GM21737 (cell line): ENCODE measurements around the gene AOAH.
"Not testable (repeated sequence)": the region's sequence is repeated elsewhere in the genome, so short reads cannot be mapped to it uniquely, and the experiment has no call there.

Source experiments
- ATAC-seq: cut with Tn5 transposase; IDR thresholded peaks from one replicate; pipeline ENCODE4 v1.9.1; 2021; ENCODE audit warnings: mild to moderate bottlenecking, moderate library complexity; ENCODE audit not compliant: unreplicated experiment

AOAH gene

DNA sequence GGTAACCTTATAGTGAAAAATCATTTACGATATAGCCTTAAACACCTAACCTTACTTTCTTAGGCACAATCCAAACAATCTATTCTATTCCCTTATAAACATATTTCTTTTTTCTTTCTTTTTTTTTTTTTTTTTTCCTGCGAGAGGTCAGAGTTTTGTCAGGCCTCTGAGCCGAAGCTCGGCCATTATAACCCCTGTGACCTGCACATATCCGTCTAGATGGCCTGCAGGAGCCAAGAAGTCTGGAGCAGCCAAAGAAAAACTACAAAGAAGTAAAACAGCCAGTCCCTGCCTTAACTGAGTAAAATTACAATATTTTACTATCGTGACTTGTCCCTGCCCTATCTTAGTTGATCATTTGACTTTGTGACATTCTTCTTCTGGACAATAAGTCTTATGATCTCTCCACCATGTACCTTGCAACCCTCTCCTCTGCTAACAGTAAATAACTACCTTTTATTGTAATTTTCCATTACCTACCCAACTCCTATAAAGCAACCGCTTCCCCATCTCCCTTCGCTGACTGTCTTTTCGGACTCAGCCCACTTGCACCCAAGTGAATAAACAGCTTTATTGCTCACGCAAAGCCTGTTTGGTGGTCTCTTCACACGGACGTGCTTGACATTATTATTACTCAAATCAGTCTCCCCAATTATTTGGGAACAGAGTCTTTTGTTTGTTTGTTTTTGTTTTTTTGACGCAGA is 64.5 kb downstream of the AOAH start:
- ATAC-seq, result no peak

DNA sequence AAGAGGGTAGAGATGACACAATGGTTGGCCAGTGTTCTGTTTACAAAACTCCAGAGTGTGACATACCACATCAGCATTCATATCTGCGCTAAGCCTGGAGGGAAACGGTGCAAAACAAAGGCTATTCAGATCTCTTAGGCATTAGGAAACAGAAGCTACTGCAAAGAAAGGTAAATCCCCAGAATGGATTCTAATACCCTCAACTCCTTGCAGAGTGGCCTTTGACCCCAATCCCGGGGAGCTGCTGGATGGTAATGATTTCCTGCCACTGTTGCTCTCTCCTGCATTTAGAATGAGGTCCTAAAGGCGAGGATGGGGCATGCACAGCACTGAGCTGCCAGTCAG is 65.2 kb downstream of the AOAH start:
- ATAC-seq, result no peak

DNA sequence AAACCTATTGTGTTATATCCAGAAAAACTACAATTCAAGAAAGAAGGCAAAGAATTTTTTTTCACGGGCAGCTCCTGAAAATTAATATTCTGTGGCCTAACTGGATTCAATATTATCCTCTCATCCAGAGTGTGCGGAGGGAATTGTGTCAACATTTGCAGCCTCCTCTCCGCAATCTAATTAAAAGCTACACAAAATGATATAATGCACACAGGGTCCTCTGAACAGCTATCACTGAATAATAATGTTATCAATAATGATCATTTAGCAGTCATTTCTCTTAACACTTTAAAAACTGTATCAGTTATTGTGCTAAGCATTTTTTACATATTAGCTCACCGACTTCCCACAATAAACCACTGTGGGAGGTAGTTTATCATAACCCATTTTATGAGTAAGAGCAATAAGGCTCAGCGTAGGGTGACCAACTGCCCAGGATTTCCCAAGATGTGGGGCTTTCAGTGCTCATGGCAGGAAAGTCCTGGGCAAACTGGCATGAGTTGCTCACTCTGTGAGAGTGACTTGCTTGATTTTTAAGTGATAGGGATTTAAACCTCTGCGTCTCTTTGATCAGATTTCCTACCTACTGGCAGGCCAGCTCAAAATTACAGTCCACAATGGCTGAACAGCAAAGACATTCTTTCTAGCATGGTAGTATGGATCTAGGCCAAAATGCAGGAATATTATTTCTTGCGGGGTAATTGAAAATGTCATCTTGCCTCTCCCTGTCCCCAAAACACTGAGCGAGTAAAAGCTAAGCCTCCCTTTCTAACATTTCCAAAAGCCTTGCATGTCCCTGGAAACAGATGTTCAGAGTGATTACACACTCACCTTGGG is 65.7 kb downstream of the AOAH start:
- ATAC-seq, result no peak

DNA sequence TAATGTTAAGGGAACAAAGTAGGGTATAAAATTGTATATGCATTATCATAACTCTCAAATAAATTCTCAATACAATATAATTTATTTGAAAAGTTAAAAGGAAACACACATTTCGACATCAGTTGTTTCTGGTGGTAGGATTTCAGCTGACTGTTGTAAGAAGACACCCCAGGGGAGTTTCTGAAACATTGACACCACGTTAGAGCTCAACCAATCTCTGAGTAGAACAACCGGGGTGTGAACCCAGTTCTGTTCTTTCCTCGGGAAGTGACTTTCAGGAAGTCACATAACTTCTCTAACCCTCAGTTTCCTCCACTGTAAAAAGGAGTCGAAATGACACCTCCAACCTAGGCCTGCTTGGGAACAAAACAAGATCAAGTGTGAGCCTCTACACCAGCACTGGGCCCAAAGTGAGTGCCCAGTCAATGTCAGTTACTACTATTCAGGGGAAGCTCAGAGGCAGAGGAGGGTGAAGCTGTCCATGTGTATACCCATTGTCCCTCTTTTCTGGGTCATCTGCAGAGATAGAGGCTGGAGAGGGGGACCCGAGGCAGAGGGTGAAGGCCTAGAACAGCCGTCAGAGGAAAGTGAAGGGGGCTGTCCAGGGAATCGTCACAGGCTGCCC is 67.1 kb downstream of the AOAH start:
- no peak for ATAC-seq

DNA sequence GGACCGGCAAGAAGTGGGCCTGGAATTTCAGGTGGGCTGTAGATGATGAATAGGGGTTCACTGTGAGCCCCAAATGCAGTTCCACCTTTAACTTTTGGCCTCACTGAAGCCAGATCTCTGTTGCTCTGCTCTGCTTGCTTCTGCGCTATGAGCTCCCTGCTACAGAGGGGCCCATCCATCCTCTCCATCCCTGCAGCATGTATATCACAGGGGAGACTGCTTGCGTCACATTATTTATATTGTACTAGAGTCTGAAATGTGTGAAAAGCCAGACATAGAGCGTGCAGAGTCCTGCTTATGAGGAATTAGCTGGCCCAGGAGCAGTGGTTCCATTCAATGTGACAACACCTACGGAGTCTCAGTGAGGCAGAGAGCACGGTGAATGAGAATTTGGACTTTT is 69.9 kb downstream of the AOAH start:
- ATAC-seq, result no peak

DNA sequence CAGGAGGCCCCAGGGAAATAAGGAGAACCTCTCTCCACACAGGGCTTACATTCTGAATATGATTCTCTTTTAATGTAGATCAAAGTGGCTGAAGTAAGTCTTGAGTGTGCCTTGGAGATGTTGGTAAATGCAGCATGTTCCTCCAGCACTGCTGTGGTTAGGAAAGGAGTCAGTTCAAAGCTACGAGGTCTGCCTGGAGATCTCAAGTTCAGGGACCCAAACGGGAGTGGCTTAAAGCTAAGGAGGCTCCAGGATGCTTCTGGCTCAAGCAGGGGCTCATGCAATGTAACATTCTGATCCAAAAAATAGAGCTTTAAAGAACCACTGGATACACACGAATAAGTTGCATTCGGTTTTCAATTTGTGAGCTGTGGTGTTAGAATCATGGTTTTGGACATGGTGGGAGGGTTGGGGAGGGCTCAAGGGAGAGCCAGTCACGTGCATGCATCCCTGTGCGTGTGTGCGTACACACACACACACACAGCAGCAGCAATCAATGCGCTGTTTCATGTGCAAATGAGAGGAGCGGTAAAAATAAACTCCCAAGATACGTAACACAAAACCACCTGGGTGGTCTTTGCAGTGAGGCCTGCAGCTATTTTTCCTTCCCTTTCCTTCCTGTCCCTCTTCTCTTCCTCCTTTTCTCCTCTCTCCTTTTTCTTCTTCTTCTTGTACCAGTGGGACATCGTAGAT is 70.5 kb downstream of the AOAH start:
- ATAC-seq, result no peak

DNA sequence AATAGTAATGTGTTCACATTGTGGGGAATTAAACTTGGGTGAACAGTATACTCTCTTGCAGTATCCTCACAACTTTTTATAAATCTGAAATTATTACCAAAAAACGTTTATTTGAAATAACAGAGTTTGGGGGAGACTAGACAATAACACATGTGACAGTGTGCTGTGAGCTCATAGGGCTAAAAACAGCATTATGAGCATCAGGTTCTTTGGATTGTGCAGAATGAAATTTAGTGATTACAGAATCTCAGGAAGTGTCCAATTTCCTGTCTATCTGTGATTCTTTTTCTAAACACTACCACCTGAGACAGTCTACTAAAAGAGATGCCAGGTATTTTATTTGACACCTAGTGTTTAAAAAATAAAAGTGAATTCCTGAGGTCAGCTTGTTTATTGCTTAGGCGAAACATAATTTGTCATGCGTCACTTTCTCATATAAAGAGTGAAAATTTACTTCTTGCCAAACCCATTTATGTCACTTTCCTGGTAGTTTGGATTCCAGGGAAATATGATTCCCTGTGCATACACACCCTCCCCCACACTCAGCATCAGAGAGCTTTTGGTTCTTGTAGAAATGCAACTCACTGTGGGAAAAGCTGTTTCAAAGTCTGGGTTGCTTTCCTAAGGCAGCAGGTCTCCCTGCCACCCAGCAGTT is 71.2 kb downstream of the AOAH start:
- no peak for ATAC-seq

GRCh38 chr7:36652431-36652830 is 71.9 kb downstream of the AOAH start:
- no peak for ATAC-seq

GRCh38 chr7:36651404-36651803 is 72.9 kb downstream of the AOAH start:
- ATAC-seq, result no peak

DNA sequence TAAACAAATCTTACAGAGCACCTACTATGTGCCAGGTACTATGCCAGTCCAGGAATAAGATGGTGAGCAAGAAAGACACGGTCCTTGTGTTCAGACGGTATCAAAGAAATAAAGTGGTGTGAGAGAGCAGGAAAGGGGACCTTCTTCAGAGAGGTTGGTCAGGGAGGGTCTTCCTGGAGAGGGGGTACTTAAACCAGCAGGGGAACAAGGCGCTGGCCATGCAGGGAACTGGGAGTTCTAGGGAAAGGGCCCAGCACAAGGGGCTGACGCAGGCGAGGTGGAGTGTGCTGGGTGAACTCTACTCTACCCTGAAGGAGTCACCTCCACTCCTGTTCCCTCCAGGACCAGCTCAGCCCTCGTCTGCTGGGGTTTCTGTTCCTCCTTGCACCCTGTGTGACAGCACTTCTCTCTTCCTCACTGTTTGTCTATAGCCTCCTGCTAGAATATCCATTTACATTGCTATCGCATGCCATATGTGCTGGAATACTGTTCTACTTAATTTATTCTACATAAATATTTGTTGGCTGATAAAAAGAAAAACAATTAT is 73.5 kb downstream of the AOAH start:
- no peak for ATAC-seq

DNA sequence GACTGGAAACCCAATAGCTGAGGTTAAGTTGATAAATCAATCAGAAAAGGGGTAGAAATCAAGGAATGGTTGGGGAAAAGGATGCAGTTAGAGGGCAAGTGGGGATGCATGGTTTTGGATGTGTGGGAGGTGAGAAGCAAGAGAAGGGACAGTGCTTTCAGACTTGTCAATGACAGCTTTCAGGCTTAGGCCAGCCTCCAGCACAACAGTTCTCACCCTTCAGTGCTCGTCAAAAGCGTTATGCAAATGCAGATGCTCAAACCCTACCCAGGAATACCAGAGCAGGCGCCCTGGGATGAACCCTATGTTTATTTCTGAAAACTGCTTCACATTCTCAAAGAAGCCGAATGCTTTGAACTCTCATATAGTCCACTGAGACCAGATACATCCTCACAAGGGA is 74.0 kb downstream of the AOAH start:
- ATAC-seq, result no peak

DNA sequence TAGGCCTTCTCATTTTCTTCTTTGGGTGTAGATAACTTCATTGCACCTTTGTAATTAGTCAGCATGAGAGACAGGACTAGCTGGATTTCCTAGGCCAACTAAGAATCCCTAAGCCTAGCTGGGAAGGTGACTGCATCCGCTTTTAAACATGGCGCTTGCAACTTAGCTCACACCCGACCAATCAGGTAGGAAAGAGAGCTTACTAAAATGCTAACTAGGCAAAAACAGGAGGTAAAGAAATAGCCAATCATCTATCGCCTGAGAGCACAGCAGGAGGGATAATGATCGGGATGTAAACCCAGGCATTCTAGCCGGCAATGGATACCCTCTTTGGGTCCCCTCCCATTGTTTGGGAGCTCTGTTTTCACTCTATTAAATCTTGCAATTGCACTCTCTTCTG is 75.0 kb downstream of the AOAH start:
- ATAC-seq, result not testable (repeated sequence)

DNA sequence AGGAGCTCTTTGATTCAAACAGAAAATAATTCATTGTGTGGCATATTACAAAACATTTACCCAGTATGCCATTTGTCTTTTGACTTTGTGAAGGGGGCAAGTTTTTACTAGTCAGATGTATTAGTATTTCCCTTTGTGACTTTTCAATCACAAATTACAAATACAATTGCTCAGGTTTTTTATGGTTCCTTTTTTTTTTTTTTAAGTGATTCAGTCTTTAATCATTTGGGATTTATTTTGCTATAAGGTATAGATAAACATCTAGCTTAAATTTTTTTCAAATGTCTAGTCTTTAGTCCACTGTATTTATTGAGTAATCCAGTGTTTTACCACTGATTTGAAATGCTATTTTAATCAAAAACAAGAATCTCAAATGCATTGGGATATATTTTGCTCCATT is 75.9 kb downstream of the AOAH start:
- ATAC-seq, result no peak

- ATAC-seq, result no peak
Observed at GRCh38 chr7:36644625-36645422, 79.5 kb downstream of the AOAH start.

DNA sequence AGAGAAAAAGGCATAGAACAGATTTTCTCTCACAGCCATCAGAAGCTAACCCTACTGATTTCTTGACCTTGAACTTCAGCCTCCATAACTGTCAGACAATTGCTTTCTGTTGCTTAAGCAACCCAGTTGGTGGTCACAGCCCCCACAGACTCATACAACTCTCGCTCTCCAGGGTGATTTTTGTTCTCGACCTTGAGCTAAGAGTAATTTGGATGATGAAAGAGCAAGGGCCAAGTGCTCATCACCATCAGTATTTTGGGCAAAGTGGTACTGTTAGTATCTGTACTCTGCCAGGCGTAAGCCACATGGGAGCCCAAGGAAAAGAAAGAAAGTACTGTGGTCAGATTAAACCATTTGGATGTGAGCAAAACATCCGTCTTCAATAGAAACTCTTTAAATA is 81.9 kb downstream of the AOAH start:
- ATAC-seq, result no peak

DNA sequence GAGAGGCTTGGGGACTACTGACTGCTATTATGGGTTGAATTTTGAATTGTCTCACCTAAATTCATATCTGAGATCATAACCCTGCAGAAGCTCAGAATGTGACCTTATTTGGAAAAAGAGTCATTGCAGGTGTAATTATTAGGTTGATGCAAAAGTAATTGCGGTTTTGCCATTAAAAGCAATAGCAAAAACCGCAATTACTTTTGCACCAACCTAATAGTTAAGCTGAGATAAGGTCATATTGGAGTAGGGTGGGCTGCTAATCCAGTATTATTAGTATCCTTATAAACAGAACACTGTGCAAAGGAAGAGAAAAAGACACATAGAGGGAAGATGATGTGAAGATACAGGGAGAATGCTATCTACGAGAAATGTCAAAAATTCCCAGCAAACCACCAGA is 82.3 kb downstream of the AOAH start:
- ATAC-seq, result no peak

GRCh38 chr7:36640682-36641081 is 83.6 kb downstream of the AOAH start:
- no peak for ATAC-seq

DNA sequence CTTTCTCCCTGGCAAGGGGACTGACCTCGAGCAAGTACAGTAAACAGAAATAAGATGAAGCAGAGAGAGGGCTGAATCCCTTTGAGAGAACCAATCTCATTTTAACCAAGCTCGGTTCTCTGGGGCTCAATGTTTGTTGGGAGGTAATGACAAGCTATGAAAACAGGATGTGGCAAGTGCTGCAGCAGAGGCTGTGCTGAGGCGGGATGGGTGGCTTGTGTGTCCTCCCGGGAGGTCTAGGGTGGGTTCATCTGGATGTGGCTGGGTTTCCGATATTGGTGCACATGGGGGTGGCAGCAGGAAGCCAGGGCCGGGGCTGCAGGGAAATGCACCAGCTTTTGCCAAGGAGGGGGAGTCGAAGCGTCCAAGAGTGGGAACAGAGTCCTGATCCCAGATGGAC is 84.5 kb downstream of the AOAH start:
- no peak for ATAC-seq

DNA sequence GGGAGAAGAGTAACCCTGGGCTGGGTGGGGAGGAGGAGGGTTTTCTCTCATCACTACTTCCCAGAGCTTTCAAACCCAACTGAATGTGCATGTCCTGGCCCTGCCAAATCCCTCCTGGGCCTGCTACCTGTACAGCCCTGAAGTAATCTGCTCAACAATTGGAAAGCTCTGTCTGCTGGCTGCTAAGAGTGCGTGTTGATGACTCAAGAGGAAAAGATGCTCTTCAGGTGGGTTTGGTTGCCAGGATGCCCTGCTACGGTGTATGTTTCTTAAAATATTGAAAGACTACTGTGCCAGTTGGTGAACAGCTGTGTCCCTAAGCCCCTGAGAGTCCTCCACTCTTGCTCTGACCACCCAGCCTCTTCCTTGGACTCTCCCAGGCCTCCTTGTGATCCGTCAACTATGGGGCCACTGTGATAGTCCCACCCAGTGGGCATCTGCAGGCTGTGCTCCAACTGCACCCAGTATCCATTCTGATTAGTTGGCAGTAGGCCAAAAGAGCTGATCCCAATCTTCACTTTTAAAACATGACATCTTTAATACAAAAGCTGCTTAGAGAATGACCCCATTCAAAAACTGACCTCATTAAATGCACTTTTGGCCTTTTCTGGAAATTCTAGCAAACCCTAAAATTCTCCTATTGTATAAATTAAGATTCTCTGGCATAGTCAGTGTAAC is 85.6 kb downstream of the AOAH start:
- ATAC-seq, result no peak
